GM12892 (cell line): Measurements from ENCODE around the gene EMX2.

ENCODE experiments used
- DNase-seq: peaks from one replicate; pipeline ENCODE4 v3.0.0; 2011; ENCODE audit not compliant: insufficient read length
- FAIRE-seq: peaks from 2 replicates; lab custom pipeline; 2011; peaks lifted over from hg19 to GRCh38; lab: Jason Lieb, UNC
- POLR2A ChIP-seq: IDR thresholded peaks from 2 replicates; pipeline ENCODE4 v1.6.1; 2011; ENCODE audit warnings: low read depth, low read length, control low read depth
- POLR2AphosphoS5 ChIP-seq: IDR thresholded peaks from 2 replicates; pipeline ENCODE4 v1.6.1; 2011; ENCODE audit warnings: low read depth, low read length, control low read depth
- TAF1 ChIP-seq: IDR thresholded peaks from 2 replicates; pipeline ENCODE4 v1.6.1; 2011; ENCODE audit warnings: low read depth, mild to moderate bottlenecking, control low read depth, low read length, borderline replicate concordance

The EMX2 gene

GRCh38 chr10:117555017-117555416 lies 12.5 kb downstream of the EMX2 start:
- DNase-seq (no peak), FAIRE-seq (no peak)
- no peak for TF ChIP-seq TAF1
- TF ChIP-seq POLR2A: no peak
- no peak for TF ChIP-seq POLR2AphosphoS5

- no peak for DNase-seq
- FAIRE-seq: no peak
- no peak for TF ChIP-seq TAF1
- no peak for TF ChIP-seq POLR2A
- no peak for TF ChIP-seq POLR2AphosphoS5
Observed at GRCh38 chr10:117555863-117556262, 13.3 kb downstream of the EMX2 start.

DNA sequence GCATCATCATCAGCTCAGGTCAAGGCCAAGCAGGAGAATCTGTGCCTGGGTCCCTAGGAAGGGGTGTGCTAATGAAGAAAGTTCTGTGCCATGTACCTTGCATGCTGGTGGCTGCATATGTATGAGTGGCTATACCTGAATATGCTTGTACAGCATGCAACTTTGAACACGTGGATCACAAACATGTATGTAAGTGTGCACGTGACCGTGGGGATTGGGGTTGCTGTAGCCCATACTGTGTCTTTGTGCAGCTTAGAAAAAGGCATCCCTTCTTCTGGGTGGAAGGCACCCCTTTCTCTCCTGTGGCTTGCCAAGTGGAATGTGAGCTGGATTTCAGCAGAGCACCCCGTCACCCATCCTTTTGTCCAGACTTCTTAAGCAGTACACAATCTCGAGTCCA lies 13.8 kb downstream of the EMX2 start:
- FAIRE-seq (no peak), DNase-seq (no peak)
- no peak for TF ChIP-seq TAF1
- TF ChIP-seq POLR2A: no peak
- TF ChIP-seq POLR2AphosphoS5: no peak

DNA sequence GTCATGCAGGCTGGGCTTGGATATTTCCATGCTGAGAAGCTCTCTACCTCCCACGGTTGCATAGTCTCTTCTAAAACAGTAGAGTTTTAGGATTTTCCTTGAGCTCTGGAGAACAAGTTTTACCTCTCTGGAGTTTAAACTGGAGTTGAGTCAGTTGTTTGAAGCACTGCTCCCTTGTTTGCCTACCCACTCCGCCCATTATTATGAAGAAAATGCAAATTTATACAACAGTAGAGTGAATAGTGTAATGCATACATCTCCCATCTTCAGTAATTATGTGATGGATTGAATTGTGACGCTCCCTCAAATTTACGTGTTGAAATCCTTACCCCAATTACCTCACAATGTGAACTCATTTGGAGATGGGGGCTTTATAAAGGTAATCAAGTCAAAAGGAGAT lies 17.2 kb downstream of the EMX2 start:
- no peak for FAIRE-seq
- DNase-seq: no peak
- TF ChIP-seq POLR2A (no peak), POLR2AphosphoS5 (no peak), TAF1 (no peak)

GRCh38 chr10:117560942-117561341 lies 18.4 kb downstream of the EMX2 start:
- DNase-seq (no peak), FAIRE-seq (no peak)
- TF ChIP-seq POLR2A (no peak), POLR2AphosphoS5 (no peak)

GRCh38 chr10:117562220-117562619 lies 19.7 kb downstream of the EMX2 start:
- FAIRE-seq (no peak), DNase-seq (no peak)
- TF ChIP-seq TAF1 (no peak), POLR2AphosphoS5 (no peak), POLR2A (no peak)

DNA sequence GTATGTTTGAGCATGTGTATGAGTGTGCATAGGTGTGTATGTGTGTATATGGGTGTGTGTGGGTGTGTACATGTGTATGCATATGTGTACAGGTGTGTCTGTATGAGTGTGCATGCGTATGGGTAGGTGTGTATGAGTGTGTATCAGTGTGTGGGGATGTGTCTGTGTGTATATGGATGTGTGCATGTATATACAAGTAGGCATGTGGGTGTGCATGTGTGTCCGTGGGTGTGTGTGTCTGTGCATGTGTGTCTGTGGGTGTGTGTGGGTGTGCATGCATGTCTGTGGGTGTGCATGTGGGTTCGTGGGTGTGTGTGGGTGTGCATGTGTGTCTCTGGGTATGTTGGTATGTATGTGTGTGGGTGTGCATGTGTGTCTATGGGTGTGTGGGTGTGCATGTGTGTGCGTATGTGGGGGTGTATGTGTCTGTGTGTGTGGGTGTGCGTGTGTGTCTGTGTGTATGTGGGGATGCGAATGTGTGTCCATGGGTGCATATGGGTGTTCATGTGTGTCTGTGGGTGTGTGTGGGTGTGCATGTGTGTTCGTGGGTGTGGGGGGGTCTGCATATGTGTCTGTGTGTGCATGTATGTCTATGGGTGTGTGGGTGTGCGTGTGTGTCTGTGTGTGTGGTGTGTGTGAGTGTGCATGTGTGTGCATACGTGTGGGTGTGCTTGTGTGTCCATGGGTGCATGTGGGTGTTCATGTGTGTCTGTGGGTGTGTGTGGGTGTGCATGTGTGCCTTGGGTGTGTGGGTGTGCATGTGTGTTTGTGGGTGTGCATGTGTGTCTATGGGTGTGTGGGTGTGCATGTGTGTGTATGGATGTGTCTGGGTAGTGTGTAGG lies 20.6 kb downstream of the EMX2 start:
- DNase-seq: no peak
- peak; percentile 24 for FAIRE-seq
- TF ChIP-seq POLR2AphosphoS5: no peak
- TF ChIP-seq TAF1: no peak
- TF ChIP-seq POLR2A: no peak

GRCh38 chr10:117563780-117564179 lies 21.2 kb downstream of the EMX2 start:
- no peak for DNase-seq
- no peak for FAIRE-seq
- no peak for TF ChIP-seq POLR2AphosphoS5
- no peak for TF ChIP-seq TAF1
- no peak for TF ChIP-seq POLR2A

GRCh38 chr10:117565068-117565467 lies 22.5 kb downstream of the EMX2 start:
- FAIRE-seq (no peak), DNase-seq (no peak)
- TF ChIP-seq TAF1: no peak
- TF ChIP-seq POLR2AphosphoS5: no peak
- TF ChIP-seq POLR2A: no peak

- TF ChIP-seq POLR2A (no peak), POLR2AphosphoS5 (no peak), TAF1 (no peak)
- FAIRE-seq: no peak
- DNase-seq: no peak
Observed at GRCh38 chr10:117568334-117568733, 25.8 kb downstream of the EMX2 start.

DNA sequence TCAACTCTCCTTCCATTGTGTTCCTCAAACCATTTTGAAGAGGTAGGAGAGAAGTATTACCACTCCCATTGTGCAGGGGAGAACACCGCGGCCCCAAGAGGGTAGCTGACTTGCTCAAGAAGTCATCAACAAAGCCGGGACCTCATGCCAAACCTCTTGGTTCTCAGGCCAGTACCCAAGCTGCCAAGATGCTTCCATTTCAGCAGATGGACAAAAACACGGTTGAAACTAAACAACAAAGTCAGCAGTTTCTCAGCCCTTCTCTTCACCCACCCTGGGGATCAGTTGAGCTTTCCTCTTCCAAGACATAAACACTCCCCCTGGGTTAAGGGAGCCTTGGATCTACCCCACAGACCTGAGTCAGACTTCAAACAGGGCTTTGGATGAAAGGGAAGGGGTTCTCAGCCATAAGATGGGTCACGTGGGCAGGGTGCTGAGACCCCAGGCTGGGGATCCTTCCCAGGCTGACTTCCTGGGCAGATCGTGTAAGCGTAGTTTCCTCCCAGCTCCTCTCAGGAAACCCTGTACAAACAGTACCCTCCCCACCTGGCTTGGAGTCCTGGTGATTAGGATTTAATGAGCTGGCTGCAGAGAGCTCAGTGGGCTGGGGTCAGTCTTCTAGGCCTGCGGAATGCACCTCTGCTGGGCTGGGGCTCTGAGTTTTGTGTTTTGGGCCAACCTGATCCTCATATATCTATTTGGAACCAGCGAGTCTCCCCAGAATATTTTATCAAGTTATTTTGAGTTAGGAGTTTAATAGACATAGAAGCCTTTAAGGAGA lies 27.3 kb downstream of the EMX2 start:
- FAIRE-seq (no peak), DNase-seq (no peak)
- TF ChIP-seq POLR2AphosphoS5 (no peak), TAF1 (no peak)

DNA sequence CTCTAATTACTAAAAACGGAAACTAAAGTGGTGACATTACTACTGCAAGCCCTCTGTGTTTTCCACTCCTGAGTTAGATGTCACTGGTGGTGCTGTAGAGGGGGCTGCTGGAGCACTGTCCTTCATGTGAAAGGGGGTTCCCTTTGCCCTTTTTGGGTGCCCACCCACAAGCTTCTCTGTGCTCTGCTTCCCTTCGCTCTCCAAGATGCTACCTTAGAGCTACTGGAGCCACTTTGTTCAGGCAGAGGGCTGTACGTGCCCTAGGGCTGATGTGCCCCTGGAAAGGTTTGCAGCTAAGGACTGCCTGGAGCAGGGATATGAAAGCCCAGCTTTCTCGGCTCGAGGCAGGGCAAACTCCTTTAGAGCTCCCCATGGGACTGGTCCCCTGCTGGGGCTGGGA lies 28.3 kb downstream of the EMX2 start:
- FAIRE-seq: no peak
- TF ChIP-seq POLR2A: no peak
- no peak for TF ChIP-seq TAF1
- TF ChIP-seq POLR2AphosphoS5: no peak
- DNase-seq: no peak
